DMS 273 treated with DMSO at 0.1 percent for 48 hours (cell line): ENCODE measurements around the gene SMYD3.
"Not testable (repeated sequence)": the region's sequence is repeated elsewhere in the genome, so short reads cannot be mapped to it uniquely, and the experiment has no call there.

Source experiments
- DNase-seq: peaks from one replicate; lab custom pipeline; 2025; lab: John Stamatoyannopoulos, UW

Gene SMYD3

GRCh38 chr1:245834002-245834401 is 673.1 kb downstream of the SMYD3 start:
- DNase-seq, result no peak

- no peak for DNase-seq
Observed at GRCh38 chr1:245832771-245833527, 674.1 kb downstream of the SMYD3 start.

DNA sequence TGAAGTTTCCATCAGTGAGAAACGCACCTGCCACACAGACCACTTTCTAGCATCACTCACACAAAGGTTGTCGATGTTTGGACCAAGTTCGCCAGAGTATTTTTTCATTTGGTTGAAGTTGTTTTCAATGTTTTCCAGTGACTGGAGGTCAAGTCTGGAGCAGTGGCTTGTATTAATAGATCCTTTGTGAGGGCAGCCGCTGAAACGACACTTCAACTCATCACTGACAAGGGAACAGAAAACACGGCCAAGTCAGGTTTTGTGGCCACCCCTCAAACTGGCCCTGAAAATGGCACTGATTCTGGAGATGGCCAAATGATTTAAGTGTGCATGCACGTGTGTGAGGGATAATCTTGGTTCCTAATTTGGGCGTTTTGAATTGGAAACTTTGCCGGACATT is 675.6 kb downstream of the SMYD3 start:
- DNase-seq, result no peak

- DNase-seq, result no peak
Observed at GRCh38 chr1:245829826-245830225, 677.3 kb downstream of the SMYD3 start.

GRCh38 chr1:245829194-245829593 is 677.9 kb downstream of the SMYD3 start:
- DNase-seq, result no peak

DNA sequence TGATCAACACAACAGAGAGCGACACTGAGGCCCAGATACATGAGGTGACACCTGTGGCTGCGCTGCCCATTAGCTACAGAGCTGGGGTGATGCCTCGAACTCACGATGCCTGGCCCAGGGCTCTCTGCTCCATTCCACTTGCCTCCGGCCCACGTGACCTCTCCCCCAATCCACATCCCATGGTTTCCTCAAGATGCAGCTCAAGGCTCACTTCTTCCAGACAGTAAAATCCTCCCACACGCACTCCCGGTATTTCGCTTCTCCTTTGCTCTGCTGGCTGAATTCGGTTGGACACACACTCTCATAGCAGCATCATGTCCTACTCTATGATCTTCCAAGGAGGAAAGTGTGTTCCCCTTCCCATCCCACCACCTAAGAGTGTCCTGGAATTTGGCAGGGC is 679.8 kb downstream of the SMYD3 start:
- no peak for DNase-seq

- no peak for DNase-seq
Observed at GRCh38 chr1:245825128-245825901, 681.8 kb downstream of the SMYD3 start.

- DNase-seq, result no peak
Observed at GRCh38 chr1:245823408-245824147, 683.5 kb downstream of the SMYD3 start.

DNA sequence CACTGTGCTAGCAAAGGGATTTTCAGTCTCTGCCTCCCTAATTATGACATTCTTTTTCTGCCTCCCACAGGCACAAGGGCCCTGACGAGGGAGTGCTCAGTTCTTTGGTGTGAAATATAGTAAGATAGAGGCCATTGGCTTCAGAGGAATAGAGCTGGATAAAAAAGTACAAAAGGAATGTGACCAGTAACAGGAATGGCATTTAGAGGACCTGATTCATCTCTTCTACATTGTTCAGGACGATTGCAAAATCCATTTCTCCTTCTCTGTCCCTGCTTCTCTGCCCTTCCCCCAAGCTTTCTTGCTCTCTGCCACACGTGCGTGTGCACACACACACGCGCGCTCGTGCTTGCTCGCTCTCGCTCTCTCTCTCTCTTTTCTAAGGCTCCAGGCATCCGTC is 684.1 kb downstream of the SMYD3 start:
- no peak for DNase-seq

DNA sequence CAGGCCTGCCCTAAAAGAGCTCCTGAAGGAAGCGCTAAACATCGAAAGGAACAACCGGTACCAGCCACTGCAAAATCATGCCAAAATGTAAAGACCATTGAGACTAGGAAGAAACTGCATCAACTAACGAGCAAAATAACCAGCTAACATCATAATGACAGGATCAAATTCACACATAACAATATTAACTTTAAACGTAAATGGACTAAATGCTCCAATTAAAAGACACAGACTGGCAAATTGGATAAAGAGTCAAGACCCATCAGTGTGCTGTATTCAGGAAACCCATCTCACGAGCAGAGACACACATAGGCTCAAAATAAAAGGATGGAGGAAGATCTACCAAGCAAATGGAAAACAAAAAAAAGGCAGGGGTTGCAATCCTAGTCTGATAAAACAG is 688.7 kb downstream of the SMYD3 start:
- DNase-seq, result not testable (repeated sequence)

GRCh38 chr1:245816496-245816895 is 690.6 kb downstream of the SMYD3 start:
- not testable (repeated sequence) for DNase-seq

DNA sequence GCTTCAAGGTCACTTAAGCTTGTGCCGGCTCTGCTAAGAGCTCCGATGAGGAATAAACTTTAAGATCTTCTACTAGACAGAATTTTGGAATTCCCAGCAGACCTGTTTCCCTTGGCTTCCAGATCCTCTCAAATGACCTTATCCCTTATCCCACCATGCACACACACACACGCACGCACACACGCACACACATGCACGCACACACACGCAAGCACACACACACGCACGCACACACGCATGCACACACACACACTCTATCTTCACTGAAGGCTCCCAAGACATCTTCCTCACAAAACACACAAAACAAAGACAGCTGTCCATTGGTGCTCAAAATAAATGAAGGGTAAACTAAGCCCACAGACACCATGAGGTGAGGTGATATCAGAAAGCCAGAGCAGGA is 692.4 kb downstream of the SMYD3 start:
- no peak for DNase-seq

GRCh38 chr1:245812278-245812677 is 694.8 kb downstream of the SMYD3 start:
- DNase-seq, result no peak

DNA sequence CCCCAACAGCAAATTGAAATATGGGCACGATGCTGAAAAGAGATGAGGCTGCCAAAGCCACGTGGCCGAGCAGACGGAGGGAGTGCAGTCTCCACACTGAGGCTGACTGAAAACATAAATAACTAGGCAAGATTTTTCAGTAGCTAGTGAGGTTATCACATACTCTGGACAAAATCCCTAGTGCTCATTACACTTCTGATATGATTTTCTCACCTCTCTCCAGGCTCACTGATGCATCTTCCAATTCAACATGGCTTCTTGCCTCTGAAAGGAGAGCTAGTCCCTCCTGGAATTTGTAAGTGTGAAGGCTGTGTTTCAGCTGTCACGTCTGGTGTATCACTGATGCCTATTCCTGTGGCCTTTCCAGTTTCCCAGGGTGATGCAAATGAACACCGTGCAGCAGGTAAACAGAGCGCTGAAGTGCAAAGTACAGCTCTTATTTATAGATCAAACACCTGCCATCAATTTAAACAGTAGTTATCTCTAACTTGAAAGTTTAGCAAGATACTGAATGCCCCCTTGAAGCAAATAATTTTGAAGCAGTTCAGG is 696.2 kb downstream of the SMYD3 start:
- DNase-seq, result no peak

GRCh38 chr1:245810181-245810769 is 696.8 kb downstream of the SMYD3 start:
- DNase-seq, result no peak

GRCh38 chr1:245809361-245809760 is 697.7 kb downstream of the SMYD3 start:
- no peak for DNase-seq

DNA sequence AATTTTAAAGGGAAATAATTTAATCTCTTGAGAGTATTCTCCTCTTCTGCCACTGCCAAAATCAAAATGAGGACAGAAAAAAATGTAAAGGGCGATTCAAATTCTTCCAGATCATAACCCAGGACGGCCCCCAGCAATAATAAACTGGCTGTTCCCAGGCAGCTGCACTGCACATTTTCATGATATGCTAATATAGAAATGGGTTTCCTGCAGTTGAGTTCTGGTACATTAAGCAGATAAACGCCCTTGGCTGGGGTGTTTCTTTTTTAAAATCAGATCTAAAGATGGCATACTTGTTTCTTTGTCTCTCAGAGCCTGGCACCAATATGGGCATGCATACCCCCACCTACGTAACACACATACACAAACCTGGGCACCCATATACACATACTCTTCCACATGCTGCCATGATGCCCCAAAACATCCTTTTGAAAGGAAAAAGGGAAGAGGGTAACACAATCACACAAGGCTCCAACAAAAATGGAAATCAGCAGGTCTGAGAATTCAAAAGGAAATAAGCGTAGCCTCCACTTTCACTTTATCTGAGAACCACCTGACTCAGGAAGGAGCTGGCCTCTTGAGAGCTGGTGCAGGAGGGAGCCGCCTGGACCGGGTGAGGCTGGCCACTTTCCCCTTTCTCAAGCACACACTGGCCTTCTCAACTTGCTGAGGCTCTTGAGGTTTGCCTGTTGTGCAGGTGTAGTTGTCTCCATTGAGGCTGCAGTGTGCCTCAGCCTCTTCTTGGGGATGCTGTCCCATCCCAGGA is 698.9 kb downstream of the SMYD3 start:
- DNase-seq, result no peak

DNA sequence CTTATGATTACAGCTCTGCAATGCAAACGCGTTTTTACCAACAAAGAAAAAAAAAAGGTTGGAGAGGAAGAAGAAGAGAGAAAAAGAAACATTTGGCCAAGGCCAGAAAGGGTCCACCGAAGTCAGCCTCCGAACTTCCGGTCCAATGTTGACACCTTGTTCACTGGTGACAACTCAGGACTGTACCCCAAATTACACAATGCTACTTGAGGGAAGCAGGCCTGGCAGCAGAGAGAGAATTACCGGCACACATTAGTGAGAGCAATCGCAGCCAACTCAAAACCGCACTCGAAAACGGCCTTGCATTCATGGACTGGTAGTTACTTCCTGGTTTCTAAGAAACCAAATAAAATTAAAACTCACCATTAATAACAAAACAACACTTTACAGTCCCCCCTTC is 699.8 kb downstream of the SMYD3 start:
- DNase-seq, result no peak

DNA sequence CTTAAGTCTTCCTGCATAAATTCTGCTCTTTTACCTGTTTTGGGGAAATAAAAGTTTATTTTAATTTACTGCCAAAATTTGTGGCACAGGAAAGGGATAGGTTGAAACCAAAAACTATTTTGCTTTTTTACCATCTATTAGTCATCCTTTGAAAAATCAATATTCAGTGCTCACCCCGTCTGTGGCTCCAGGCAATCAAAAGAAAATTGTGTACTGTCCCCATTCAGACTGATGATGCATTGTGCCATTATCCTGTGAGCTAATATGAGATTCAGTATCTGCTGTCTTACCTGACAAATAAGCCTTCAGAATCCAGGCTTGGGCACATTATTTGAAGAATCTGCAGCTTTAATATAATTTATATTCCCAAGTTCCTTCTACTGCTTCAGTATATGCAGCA is 701.5 kb downstream of the SMYD3 start:
- no peak for DNase-seq

- DNase-seq, result no peak
Observed at GRCh38 chr1:245804696-245805095, 702.4 kb downstream of the SMYD3 start.

- DNase-seq, result no peak
Observed at GRCh38 chr1:245803666-245804037, 703.4 kb downstream of the SMYD3 start.
